ENCODE measurements around the gene SPTLC3.

SPTLC3 gene

GRCh38 chr20:13102237-13102636, 93.5 kb downstream of the SPTLC3 start:
- DNase-seq: no peak

- no peak for DNase-seq
Observed at GRCh38 chr20:13102694-13103093, 93.9 kb downstream of the SPTLC3 start.

GRCh38 chr20:13105039-13105438, 96.3 kb downstream of the SPTLC3 start:
- no peak for DNase-seq

GRCh38 chr20:13105864-13106457, 97.2 kb downstream of the SPTLC3 start:
- no peak for DNase-seq

GRCh38 chr20:13109658-13110057, 100.9 kb downstream of the SPTLC3 start:
- DNase-seq: no peak

GRCh38 chr20:13110796-13111195, 102.0 kb downstream of the SPTLC3 start:
- DNase-seq: no peak

GRCh38 chr20:13111249-13111911, 102.6 kb downstream of the SPTLC3 start:
- DNase-seq: no peak

- DNase-seq: no peak
Observed at GRCh38 chr20:13113731-13114130, 105.0 kb downstream of the SPTLC3 start.

- DNase-seq: no peak
Observed at GRCh38 chr20:13117200-13117599, 108.4 kb downstream of the SPTLC3 start.

- no peak for DNase-seq
Observed at GRCh38 chr20:13118676-13119075, 109.9 kb downstream of the SPTLC3 start.

GRCh38 chr20:13119583-13119982, 110.8 kb downstream of the SPTLC3 start:
- peak; percentile 16 for DNase-seq

- no peak for DNase-seq
Observed at GRCh38 chr20:13120471-13120870, 111.7 kb downstream of the SPTLC3 start.

GRCh38 chr20:13121840-13122515, 113.2 kb downstream of the SPTLC3 start:
- DNase-seq: no peak

- DNase-seq: no peak
Observed at GRCh38 chr20:13125486-13125885, 116.7 kb downstream of the SPTLC3 start.

GRCh38 chr20:13128173-13128572, 119.4 kb downstream of the SPTLC3 start:
- DNase-seq: no peak

- no peak for DNase-seq
Observed at GRCh38 chr20:13130061-13130706, 121.4 kb downstream of the SPTLC3 start.

- no peak for DNase-seq
Observed at GRCh38 chr20:13130707-13131103, 121.9 kb downstream of the SPTLC3 start.

GRCh38 chr20:13131688-13132087, 122.9 kb downstream of the SPTLC3 start:
- DNase-seq: no peak

- no peak for DNase-seq
Observed at GRCh38 chr20:13139459-13140150, 130.8 kb downstream of the SPTLC3 start.

GRCh38 chr20:13140201-13140600, 131.4 kb downstream of the SPTLC3 start:
- no peak for DNase-seq

GRCh38 chr20:13140775-13141174, 132.0 kb downstream of the SPTLC3 start:
- DNase-seq: no peak

GRCh38 chr20:13141546-13141945, 132.8 kb downstream of the SPTLC3 start:
- no peak for DNase-seq

- no peak for DNase-seq
Observed at GRCh38 chr20:13142143-13142542, 133.4 kb downstream of the SPTLC3 start.
